Hepatocyte (in vitro differentiated cells): ENCODE results near the gene PLA2G4A. TPM values are rescaled to one million over a fixed set of nuclear protein-coding genes. Genes with fewer than 3 reads are reported as not detected.

Experiments
- DNase-seq: peaks from one replicate; pipeline ENCODE4 v3.0.0-alpha.2; 2016; ENCODE audit warnings: low spot score
- H2AFZ ChIP-seq: fragments of 200-600 bp; sonication (generic); 2 replicates; pipeline ENCODE4 v1.6.0; 2016; ENCODE audit warnings: antibody characterized with exemption, mild to moderate bottlenecking
- H3K27ac ChIP-seq: fragments of 200-600 bp; sonication (generic); 2 replicates; pipeline ENCODE4 v1.5.1; 2016; ENCODE audit warnings: mild to moderate bottlenecking
- H3K27me3 ChIP-seq: fragments of 200-600 bp; sonication (generic); 2 replicates; pipeline ENCODE4 v1.6.1; 2016
- H3K36me3 ChIP-seq: fragments of 200-600 bp; sonication (generic); replicated peaks from 2 replicates; pipeline ENCODE4 v1.5.1; 2016; ENCODE audit warnings: low read depth; ENCODE audit not compliant: insufficient read depth
- H3K4me1 ChIP-seq: fragments of 200-600 bp; sonication (generic); 2 replicates; pipeline ENCODE4 v1.5.1; 2016; ENCODE audit warnings: mild to moderate bottlenecking, moderate library complexity; ENCODE audit not compliant: insufficient read depth
- H3K4me2 ChIP-seq: fragments of 200-600 bp; sonication (generic); 2 replicates; pipeline ENCODE4 v1.6.0; 2016
- H3K4me3 ChIP-seq: fragments of 200-600 bp; sonication (generic); 2 replicates; pipeline ENCODE4 v1.5.1; 2016; ENCODE audit warnings: mild to moderate bottlenecking
- H3K79me2 ChIP-seq: fragments of 200-600 bp; sonication (generic); 2 replicates; pipeline ENCODE4 v1.6.0; 2017; ENCODE audit warnings: mild to moderate bottlenecking
- H3K9me2 ChIP-seq: fragments of 200-600 bp; sonication (generic); replicated peaks from 2 replicates; pipeline ENCODE4 v1.6.0; 2017; ENCODE audit warnings: mild to moderate bottlenecking; ENCODE audit not compliant: insufficient read depth
- H3K9me3 ChIP-seq: fragments of 200-600 bp; sonication (generic); 2 replicates; pipeline ENCODE4 v1.5.1; 2016; ENCODE audit warnings: low read depth, mild to moderate bottlenecking
- H4K20me1 ChIP-seq: fragments of 200-600 bp; sonication (generic); 2 replicates; pipeline ENCODE4 v1.6.0; 2016; ENCODE audit warnings: mild to moderate bottlenecking; ENCODE audit not compliant: insufficient read depth, poor library complexity, severe bottlenecking
- EZH2 ChIP-seq: fragments of 200-600 bp; sonication (generic); IDR thresholded peaks from 2 replicates; pipeline ENCODE4 v1.6.1; 2016; ENCODE audit warnings: antibody characterized with exemption, mild to moderate bottlenecking, borderline replicate concordance
- EZH2phosphoT487 ChIP-seq: fragments of 200-600 bp; sonication (generic); IDR thresholded peaks from one replicate; pipeline ENCODE4 v1.6.1; 2018; ENCODE audit warnings: antibody characterized with exemption, mild to moderate bottlenecking, low read depth, moderate library complexity; ENCODE audit not compliant: unreplicated experiment, severe bottlenecking
- WGBS: methylation state at CpG from one replicate; pipeline ENCODE4 v1.1.6; 2016; ENCODE audit warnings: low lambda C conversion rate; ENCODE audit errors: missing lambda C conversion rate; 5-methylcytosine and 5-hydroxymethylcytosine counted together
- polyA plus RNA-seq: library from polyadenylated mRNA; unstranded; fragments of >200 nt; fragmentation: Nextera tagmentation; extraction: Ambion mirVana; gene quantifications from 2 replicates; pipeline ENCODE4 v1.2.1, GENCODE V29; 2016
- total RNA-seq: library from RNA; depleted of rRNA; stranded (reverse); fragments of >200 nt; gene quantifications from 2 replicates; pipeline ENCODE4 v1.2.3, GENCODE V29; 2014
- TF ChIP-seq, protein P1 (sequence below): fragments of 200-600 bp; sonication (generic); IDR thresholded peaks from 2 replicates; pipeline ENCODE4 v1.5.1; 2016; ENCODE audit warnings: antibody characterized with exemption, mild to moderate bottlenecking; ENCODE audit not compliant: poor library complexity

PLA2G4A gene
- total and polyA plus RNA-seq, 2 experiments from 2014 or later: 21.3 to 24.9 TPM

- no peak overlapping the region for H3K27ac ChIP-seq
- 94% methylated on average over 4 of the region's 4 CpGs for WGBS
These were observed 5.7 kb downstream of the PLA2G4A start for GRCh38 chr1:186834399-186834958.

DNA sequence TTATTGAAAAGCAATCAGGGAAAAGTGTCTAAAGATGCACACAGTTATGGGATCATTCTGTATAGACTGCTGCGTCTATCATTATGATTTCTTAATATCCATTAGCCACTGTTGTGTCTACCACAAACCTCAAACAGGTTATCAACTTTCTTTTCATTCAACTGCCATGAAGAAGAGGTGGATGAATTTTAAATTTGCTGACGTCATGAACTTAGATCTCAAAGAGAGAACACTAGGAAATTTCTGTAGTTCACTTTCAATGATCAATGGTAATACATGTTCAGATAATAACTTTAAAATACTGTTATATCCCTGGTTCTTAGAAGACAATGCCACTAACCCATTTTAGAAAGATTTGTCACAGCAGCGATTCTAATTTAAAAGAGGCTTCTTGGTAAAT, 6.7 kb downstream of the PLA2G4A start:
- Histone ChIP-seq H3K4me1 (peaks cover 5% of the 10 kb centered on the region), H2AFZ (no peak overlapping the region), H3K79me2 (no peaks in the 10 kb centered on the region), H3K4me3 (no peak overlapping the region), H4K20me1 (no peaks in the 10 kb centered on the region), H3K4me2 (no peak overlapping the region), H3K27me3 (no peaks in the 10 kb centered on the region), H3K27ac (no peak overlapping the region), H3K9me2 (no peaks in the 10 kb centered on the region), H3K36me3 (no peaks in the 10 kb centered on the region), H3K9me3 (no peaks in the 10 kb centered on the region)
- DNase-seq: no peak
- 92% methylated on average over 3 of the region's 3 CpGs for WGBS
- TF ChIP-seq EZH2 (no peak), EZH2phosphoT487 (no peak)
- TF ChIP-seq, protein P1, sequence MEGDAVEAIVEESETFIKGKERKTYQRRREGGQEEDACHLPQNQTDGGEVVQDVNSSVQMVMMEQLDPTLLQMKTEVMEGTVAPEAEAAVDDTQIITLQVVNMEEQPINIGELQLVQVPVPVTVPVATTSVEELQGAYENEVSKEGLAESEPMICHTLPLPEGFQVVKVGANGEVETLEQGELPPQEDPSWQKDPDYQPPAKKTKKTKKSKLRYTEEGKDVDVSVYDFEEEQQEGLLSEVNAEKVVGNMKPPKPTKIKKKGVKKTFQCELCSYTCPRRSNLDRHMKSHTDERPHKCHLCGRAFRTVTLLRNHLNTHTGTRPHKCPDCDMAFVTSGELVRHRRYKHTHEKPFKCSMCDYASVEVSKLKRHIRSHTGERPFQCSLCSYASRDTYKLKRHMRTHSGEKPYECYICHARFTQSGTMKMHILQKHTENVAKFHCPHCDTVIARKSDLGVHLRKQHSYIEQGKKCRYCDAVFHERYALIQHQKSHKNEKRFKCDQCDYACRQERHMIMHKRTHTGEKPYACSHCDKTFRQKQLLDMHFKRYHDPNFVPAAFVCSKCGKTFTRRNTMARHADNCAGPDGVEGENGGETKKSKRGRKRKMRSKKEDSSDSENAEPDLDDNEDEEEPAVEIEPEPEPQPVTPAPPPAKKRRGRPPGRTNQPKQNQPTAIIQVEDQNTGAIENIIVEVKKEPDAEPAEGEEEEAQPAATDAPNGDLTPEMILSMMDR: no peak

More at GRCh38 chr1:186834399-186834958, 5.7 kb downstream of the PLA2G4A start:
- no peaks in the 10 kb centered on the region for H4K20me1 ChIP-seq
- no peak overlapping the region for H2AFZ ChIP-seq
- DNase-seq: no peak
- no peaks in the 10 kb centered on the region for H3K9me3 ChIP-seq
- H3K9me2 ChIP-seq: no peaks in the 10 kb centered on the region
- TF ChIP-seq EZH2 (no peak), EZH2phosphoT487 (no peak)
- TF ChIP-seq, protein P1: no peak
- H3K4me1 ChIP-seq: peaks cover 5% of the 10 kb centered on the region
- no peaks in the 10 kb centered on the region for H3K36me3 ChIP-seq
- H3K4me2 ChIP-seq: no peak overlapping the region
- H3K79me2 ChIP-seq: no peaks in the 10 kb centered on the region
- H3K27me3 ChIP-seq: no peaks in the 10 kb centered on the region
- H3K4me3 ChIP-seq: no peak overlapping the region

DNA sequence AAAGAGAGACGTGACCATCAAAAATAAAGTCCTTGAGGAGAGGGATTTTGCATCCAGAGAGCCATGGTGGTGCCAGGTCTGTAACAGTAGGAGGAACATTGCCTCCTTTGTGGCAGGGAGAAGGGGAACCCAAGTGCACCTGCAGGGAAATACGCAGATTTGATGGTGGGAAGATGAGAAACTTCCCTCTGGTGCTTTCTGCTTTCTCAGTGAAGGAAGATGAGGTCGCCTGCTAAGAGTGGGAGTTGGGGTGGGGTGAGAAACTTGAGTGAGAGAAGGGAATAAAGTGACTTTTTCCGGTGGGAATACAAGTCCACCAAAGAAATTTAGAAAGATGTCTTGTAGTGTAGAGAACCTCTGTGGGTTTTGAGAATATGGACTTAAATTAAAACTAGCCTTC, 9.1 kb downstream of the PLA2G4A start:
- H3K9me2 ChIP-seq: no peaks in the 10 kb centered on the region
- no peak overlapping the region for H3K4me2 ChIP-seq
- no peak overlapping the region for H3K27ac ChIP-seq
- H3K4me3 ChIP-seq: no peak overlapping the region
- H3K27me3 ChIP-seq: no peaks in the 10 kb centered on the region
- DNase-seq: no peak
- no peaks in the 10 kb centered on the region for H3K79me2 ChIP-seq
- TF ChIP-seq, protein P1: no peak
- TF ChIP-seq EZH2: no peak
- no peak for TF ChIP-seq EZH2phosphoT487
- H3K36me3 ChIP-seq: no peaks in the 10 kb centered on the region
- 98% methylated on average over 4 of the region's 4 CpGs for WGBS
- peaks cover 5% of the 10 kb centered on the region for H3K4me1 ChIP-seq
- no peaks in the 10 kb centered on the region for H4K20me1 ChIP-seq
- no peaks in the 10 kb centered on the region for H3K9me3 ChIP-seq
- H2AFZ ChIP-seq: no peak overlapping the region
